ENCODE data around the gene TPCN1.

TPCN1 gene

DNA sequence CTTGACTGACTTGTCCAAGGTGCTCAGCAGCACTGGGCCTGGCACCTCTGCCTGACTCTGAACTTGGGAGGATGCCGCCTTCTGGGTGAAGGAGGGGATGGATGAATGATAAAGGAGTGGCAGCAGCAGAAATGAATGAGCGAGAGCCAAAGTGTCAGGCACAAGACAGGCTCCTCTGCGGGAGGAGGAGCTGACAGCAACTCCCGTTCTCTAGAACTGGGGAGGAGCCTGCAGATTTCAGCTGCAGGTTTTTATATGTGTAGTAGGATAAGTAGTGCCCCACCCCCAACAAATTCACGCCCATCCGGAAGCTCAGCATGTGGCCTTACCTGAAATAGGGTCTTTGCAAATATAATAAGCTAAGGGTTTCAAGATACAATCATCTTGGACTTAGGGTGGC is 80.5 kb downstream of the TPCN1 start:
- H3K9me3 ChIP-seq (ENCODE audit: control insufficient read depth, insufficient read depth, low read depth, low read length): no peaks in the 10 kb centered on the region
- 0 out of 2 replicates have a peak, but pooled peaks cover 3% of the 10 kb centered on the region for H3K36me3 ChIP-seq (ENCODE audit: control insufficient read depth, insufficient read depth, low read length)

DNA sequence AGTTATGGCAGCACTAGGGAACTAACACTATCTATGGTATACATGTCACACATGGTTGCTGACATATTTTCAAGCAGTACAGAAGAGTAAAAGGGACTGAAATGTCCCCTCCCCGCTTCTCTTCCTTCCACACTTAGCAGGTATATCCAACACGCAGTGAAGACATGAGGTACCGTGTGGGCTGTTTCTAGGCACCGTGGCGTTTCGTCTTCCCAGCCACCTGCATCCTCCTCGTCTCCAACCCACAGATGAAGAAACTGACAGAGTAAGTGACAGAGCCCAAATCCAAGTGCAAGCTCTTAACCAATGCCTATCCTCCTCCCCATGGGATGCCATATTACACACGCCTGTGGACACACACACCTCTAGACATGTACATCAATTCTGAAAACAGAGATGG is 81.2 kb downstream of the TPCN1 start:
- H3K36me3 ChIP-seq (ENCODE audit: control insufficient read depth, insufficient read depth, low read length): 0 out of 2 replicates have a peak, but pooled peaks cover 3% of the 10 kb centered on the region
- peaks cover 35% of the 10 kb centered on the region for H3K4me1 ChIP-seq (ENCODE audit: control insufficient read depth, insufficient read depth, low read length)
- H3K9ac ChIP-seq (ENCODE audit: low read length): no peak overlapping the region
- no peaks in the 10 kb centered on the region for H3K9me3 ChIP-seq (ENCODE audit: control insufficient read depth, insufficient read depth, low read depth, low read length)
- no peak overlapping the region for H3K27ac ChIP-seq (ENCODE audit: low read depth, low read length)
- no peaks in the 10 kb centered on the region for H3K27me3 ChIP-seq (ENCODE audit: control insufficient read depth, insufficient read depth, low read length)
- H3K4me3 ChIP-seq (ENCODE audit: low read depth, low read length): no peak overlapping the region

More for the DNA sequence above, 80.5 kb downstream of the TPCN1 start:
- H3K27me3 ChIP-seq (ENCODE audit: control insufficient read depth, insufficient read depth, low read length): no peaks in the 10 kb centered on the region
- peaks cover 35% of the 10 kb centered on the region for H3K4me1 ChIP-seq (ENCODE audit: control insufficient read depth, insufficient read depth, low read length)
- H3K9ac ChIP-seq (ENCODE audit: low read length): no peak overlapping the region
- H3K4me3 ChIP-seq (ENCODE audit: low read depth, low read length): no peak overlapping the region
- H3K27ac ChIP-seq (ENCODE audit: low read depth, low read length): no peak overlapping the region

DNA sequence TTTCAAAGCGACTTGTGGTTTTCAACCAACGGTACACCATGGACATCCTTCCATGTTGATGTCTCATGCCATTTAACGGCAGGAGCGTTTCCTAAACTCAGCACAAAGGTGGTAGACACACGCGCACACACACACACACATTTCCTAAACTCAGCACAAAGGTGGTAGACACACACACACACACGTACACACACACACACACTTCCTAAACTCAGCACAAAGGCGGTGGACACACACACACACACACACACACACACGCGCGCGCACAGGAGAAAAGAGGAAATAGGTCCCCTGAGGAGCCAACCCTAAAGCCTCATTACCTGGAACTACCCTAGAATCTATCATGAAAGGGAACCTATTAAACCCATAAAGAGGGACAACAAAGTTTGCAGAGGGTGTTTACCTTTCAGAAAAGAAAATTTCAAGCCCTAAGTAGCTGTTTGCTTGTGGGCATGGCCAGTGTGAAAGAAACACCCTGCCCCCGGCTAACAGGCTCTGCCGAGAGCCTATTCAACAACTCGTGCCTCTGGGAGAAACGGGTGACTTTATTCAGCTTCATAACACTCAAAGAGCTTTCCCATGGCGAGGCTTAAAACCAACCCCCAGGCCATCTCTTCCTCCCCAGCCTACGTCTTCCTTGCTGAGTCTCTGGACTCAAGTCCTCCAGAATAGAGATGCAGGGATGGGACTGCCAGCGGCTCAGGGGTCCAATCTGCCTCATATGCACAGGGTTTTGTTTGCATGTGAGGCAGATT is 81.8 kb downstream of the TPCN1 start:
- no peak overlapping the region for H3K9ac ChIP-seq (ENCODE audit: low read length)
- H3K27me3 ChIP-seq (ENCODE audit: control insufficient read depth, insufficient read depth, low read length): no peaks in the 10 kb centered on the region
- H3K27ac ChIP-seq (ENCODE audit: low read depth, low read length): no peak overlapping the region
- H3K4me3 ChIP-seq (ENCODE audit: low read depth, low read length): no peak overlapping the region
- H3K4me1 ChIP-seq (ENCODE audit: control insufficient read depth, insufficient read depth, low read length): peaks cover 35% of the 10 kb centered on the region
- H3K36me3 ChIP-seq (ENCODE audit: control insufficient read depth, insufficient read depth, low read length): 0 out of 2 replicates have a peak, but pooled peaks cover 3% of the 10 kb centered on the region
- no peaks in the 10 kb centered on the region for H3K9me3 ChIP-seq (ENCODE audit: control insufficient read depth, insufficient read depth, low read depth, low read length)

DNA sequence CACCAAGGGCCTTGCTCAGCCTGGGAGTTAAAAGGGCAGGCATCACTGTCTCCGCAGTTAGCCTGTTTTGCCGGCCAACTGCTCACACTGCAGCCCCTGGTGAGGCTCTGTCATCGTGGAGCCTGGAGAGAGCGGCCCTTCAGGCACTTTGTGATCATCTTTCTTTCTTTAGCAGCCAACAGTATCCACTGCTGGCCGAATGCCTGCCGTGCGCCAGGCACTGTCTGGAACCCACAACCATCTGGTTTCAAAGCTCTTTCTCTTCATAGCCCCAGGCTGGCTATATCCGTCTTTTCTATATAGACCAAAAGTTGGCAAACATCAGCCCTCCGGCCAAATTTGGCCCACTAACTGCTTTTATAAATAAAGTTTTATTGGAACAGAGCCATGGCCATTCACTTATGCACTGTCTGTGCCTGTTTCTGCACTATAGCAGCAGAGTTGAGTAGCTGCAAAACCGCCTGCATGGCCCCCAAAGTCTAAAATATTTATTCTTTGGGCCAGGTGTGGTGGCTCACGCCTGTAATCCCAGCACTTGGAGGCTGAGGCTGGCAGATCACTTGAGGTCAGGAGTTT is 84.1 kb downstream of the TPCN1 start:
- no peak overlapping the region for H3K4me3 ChIP-seq (ENCODE audit: low read depth, low read length)
- no peak overlapping the region for H3K9ac ChIP-seq (ENCODE audit: low read length)
- H3K36me3 ChIP-seq (ENCODE audit: control insufficient read depth, insufficient read depth, low read length): 0 out of 2 replicates have a peak, but pooled peaks cover 3% of the 10 kb centered on the region
- H3K27me3 ChIP-seq (ENCODE audit: control insufficient read depth, insufficient read depth, low read length): no peaks in the 10 kb centered on the region
- no peak overlapping the region for H3K27ac ChIP-seq (ENCODE audit: low read depth, low read length)
- peaks cover 21% of the 10 kb centered on the region for H3K4me1 ChIP-seq (ENCODE audit: control insufficient read depth, insufficient read depth, low read length)
- H3K9me3 ChIP-seq (ENCODE audit: control insufficient read depth, insufficient read depth, low read depth, low read length): no peaks in the 10 kb centered on the region

DNA sequence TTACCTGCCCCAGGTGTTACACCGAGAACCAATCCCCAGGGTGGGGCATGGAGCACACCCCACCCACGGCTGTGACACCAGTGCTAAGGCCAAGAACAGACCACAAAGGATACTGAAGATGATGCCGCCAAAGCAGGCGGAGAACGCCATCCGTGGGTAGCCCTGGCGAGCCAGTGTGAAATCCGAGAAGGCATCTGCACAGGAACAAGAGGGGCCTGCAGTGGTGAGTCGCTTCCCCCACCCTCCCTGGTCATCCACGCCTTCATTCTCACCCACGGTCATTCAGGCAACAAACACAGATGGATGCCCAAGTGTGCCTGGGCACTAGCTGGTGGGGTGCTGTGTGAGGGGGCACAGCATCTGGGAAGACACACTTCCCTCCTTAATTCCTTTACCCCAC is 85.1 kb downstream of the TPCN1 start:
- H3K36me3 ChIP-seq (ENCODE audit: control insufficient read depth, insufficient read depth, low read length): 0 out of 2 replicates have a peak, but pooled peaks cover 3% of the 10 kb centered on the region
- no peak overlapping the region for H3K4me3 ChIP-seq (ENCODE audit: low read depth, low read length)
- no peak overlapping the region for H3K9ac ChIP-seq (ENCODE audit: low read length)
- no peaks in the 10 kb centered on the region for H3K9me3 ChIP-seq (ENCODE audit: control insufficient read depth, insufficient read depth, low read depth, low read length)
- H3K4me1 ChIP-seq (ENCODE audit: control insufficient read depth, insufficient read depth, low read length): peaks cover 21% of the 10 kb centered on the region
- no peaks in the 10 kb centered on the region for H3K27me3 ChIP-seq (ENCODE audit: control insufficient read depth, insufficient read depth, low read length)
- H3K27ac ChIP-seq (ENCODE audit: low read depth, low read length): no peak overlapping the region

DNA sequence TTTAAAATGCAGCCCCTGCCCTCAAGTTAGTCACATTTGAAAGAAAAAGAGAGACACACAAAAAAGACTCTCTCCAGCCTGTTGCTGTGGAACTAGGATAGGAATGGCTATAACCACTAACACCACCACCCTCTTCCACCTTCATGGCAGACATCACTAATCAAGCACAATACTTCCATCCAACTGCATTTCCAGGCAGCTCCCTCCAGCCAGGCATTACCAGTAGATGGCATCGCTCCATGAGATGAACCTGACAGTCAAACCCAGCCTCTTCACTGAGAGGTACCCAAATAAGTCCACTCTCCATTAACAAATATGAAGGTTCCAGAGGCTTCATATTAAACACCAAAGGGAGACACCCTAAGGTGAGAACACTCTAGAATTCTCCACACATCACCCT is 89.2 kb downstream of the TPCN1 start:
- H3K4me1 ChIP-seq (ENCODE audit: control insufficient read depth, insufficient read depth, low read length): no peaks in the 10 kb centered on the region
- H3K27ac ChIP-seq (ENCODE audit: low read depth, low read length): no peak overlapping the region
- 0 out of 2 replicates have a peak, but pooled peaks cover 4% of the 10 kb centered on the region for H3K36me3 ChIP-seq (ENCODE audit: control insufficient read depth, insufficient read depth, low read length)
- no peaks in the 10 kb centered on the region for H3K9me3 ChIP-seq (ENCODE audit: control insufficient read depth, insufficient read depth, low read depth, low read length)
- no peak overlapping the region for H3K9ac ChIP-seq (ENCODE audit: low read length)
- H3K4me3 ChIP-seq (ENCODE audit: low read depth, low read length): no peak overlapping the region
- H3K27me3 ChIP-seq (ENCODE audit: control insufficient read depth, insufficient read depth, low read length): no peaks in the 10 kb centered on the region

DNA sequence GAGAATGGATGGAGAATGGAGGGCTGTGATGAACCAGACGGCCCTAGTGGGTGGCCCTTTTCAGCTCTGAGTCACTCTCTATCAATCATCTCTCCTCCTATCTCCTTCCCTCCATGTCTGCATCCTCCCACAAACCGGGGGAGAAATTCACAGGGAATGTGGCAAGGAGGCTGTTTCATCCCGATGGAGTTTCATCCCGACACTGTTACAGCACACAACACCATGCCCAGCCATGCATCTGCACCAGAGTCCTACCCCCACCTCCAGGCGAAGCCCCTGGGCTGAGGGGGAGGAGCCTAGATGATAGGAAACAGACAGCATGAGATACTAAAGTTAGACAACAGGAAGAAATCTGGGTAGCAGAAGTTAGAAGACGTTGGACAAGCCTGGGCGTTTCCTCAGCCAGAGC is 92.9 kb downstream of the TPCN1 start:
- Histone ChIP-seq H3K27me3 (ENCODE audit: control insufficient read depth, insufficient read depth, low read length) (no peaks in the 10 kb centered on the region), H3K27ac (ENCODE audit: low read depth, low read length) (no peak overlapping the region), H3K4me1 (ENCODE audit: control insufficient read depth, insufficient read depth, low read length) (no peaks in the 10 kb centered on the region), H3K36me3 (ENCODE audit: control insufficient read depth, insufficient read depth, low read length) (peaks cover 17% of the 10 kb centered on the region), H3K9me3 (ENCODE audit: control insufficient read depth, insufficient read depth, low read depth, low read length) (no peaks in the 10 kb centered on the region), H3K4me3 (ENCODE audit: low read depth, low read length) (no peak overlapping the region), H3K9ac (ENCODE audit: low read length) (no peak overlapping the region)

DNA sequence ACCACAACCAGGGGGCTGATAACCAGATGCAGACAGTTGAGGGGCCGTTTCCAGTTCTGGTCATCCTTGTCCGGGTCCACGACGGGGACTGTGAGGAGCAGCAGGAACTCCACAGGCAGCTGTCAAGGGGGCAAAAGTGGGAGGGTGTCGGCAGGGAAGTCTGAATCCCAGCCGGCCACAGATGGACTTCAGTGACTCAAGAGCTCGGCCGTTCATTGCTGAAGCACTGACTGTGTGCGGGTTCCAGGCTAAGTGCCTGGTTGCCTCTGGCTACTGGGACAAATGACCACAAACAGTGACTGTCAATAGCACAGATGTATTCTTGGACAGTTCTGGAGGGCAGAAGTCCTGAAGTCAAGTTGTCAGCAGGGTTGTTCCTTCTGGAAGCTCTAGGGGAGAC is 94.1 kb downstream of the TPCN1 start:
- no peaks in the 10 kb centered on the region for H3K9me3 ChIP-seq (ENCODE audit: control insufficient read depth, insufficient read depth, low read depth, low read length)
- H3K9ac ChIP-seq (ENCODE audit: low read length): no peak overlapping the region
- H3K4me1 ChIP-seq (ENCODE audit: control insufficient read depth, insufficient read depth, low read length): no peaks in the 10 kb centered on the region
- peaks cover 17% of the 10 kb centered on the region for H3K36me3 ChIP-seq (ENCODE audit: control insufficient read depth, insufficient read depth, low read length)
- H3K4me3 ChIP-seq (ENCODE audit: low read depth, low read length): no peak overlapping the region
- no peak overlapping the region for H3K27ac ChIP-seq (ENCODE audit: low read depth, low read length)
- no peaks in the 10 kb centered on the region for H3K27me3 ChIP-seq (ENCODE audit: control insufficient read depth, insufficient read depth, low read length)

DNA sequence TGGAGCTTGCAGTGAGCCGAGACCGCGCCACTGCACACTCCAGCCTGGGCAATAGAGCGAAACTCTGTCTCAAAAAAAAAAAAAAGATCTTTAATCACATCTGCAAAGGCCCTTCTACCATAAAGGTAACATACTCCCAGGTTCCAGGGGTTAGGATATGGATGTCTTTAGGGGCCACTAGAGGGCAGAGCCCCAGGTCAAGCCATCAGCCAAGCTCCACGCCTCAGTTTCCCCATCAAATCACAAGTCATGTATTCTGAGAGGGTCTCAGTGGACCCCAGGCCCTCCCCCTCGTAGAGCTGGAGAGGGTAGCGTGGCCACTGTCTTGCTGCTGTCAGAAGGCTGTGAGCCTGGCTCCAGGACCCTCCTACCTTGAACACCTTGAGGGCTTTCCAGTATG is 94.9 kb downstream of the TPCN1 start:
- Histone ChIP-seq H3K4me1 (ENCODE audit: control insufficient read depth, insufficient read depth, low read length) (no peaks in the 10 kb centered on the region), H3K27me3 (ENCODE audit: control insufficient read depth, insufficient read depth, low read length) (no peaks in the 10 kb centered on the region), H3K9me3 (ENCODE audit: control insufficient read depth, insufficient read depth, low read depth, low read length) (no peaks in the 10 kb centered on the region), H3K36me3 (ENCODE audit: control insufficient read depth, insufficient read depth, low read length) (peaks cover 17% of the 10 kb centered on the region), H3K9ac (ENCODE audit: low read length) (no peak overlapping the region), H3K27ac (ENCODE audit: low read depth, low read length) (no peak overlapping the region), H3K4me3 (ENCODE audit: low read depth, low read length) (no peak overlapping the region)

DNA sequence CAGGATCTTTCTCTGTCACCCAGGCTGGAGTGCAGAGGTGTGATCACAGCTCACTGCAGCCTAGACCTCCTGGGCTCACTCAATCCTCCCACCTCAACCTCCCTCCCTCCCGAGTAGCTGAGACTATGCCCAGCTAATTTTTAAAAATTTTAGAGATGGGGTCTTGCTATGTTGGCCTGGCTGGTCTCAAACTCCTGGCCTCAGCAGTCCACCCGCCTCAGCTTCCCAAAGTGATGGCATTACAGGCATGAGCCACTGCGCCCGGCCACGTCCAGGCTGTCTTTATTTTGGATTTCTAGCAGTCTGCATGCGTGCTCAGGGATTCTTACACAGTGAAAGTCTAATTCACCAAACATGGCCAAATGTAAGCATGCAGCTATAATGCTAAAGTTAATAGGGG is 95.9 kb downstream of the TPCN1 start:
- H3K36me3 ChIP-seq (ENCODE audit: control insufficient read depth, insufficient read depth, low read length): peaks cover 17% of the 10 kb centered on the region
- H3K4me3 ChIP-seq (ENCODE audit: low read depth, low read length): no peak overlapping the region
- no peaks in the 10 kb centered on the region for H3K4me1 ChIP-seq (ENCODE audit: control insufficient read depth, insufficient read depth, low read length)
- no peak overlapping the region for H3K27ac ChIP-seq (ENCODE audit: low read depth, low read length)
- no peak overlapping the region for H3K9ac ChIP-seq (ENCODE audit: low read length)
- H3K9me3 ChIP-seq (ENCODE audit: control insufficient read depth, insufficient read depth, low read depth, low read length): no peaks in the 10 kb centered on the region
- H3K27me3 ChIP-seq (ENCODE audit: control insufficient read depth, insufficient read depth, low read length): no peaks in the 10 kb centered on the region

DNA sequence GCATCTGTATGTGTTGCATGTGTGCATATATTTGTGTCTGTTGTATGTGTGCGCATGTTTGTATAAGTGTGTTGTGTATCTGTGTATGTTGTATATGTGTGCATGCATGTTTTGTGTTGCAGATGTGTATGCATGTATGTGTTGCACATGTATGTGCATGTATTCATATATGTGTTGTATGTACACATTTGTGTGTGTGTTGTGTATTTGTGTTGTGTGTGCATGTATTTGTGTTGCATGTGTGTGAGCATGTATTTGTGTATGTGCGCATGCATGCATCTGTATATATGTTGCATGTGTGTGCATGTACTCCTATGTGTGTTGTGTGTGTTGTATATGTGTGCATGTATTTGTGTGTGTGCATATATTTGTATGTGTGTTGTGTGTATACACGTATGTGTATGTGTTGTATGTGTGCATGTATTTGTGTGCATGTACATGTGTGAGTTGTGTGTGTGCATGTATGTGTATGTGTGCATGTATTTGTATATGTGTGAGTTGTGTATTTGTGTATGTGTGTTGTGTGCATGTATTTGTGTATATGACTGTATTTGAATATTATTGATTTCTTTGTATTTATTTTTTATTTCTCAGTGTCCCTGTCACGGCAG is 96.9 kb downstream of the TPCN1 start:
- H3K27me3 ChIP-seq (ENCODE audit: control insufficient read depth, insufficient read depth, low read length): no peaks in the 10 kb centered on the region

More for the DNA sequence above, 96.9 kb downstream of the TPCN1 start:
- no peak overlapping the region for H3K27ac ChIP-seq (ENCODE audit: low read depth, low read length)
- H3K9ac ChIP-seq (ENCODE audit: low read length): no peak overlapping the region
- no peak overlapping the region for H3K4me3 ChIP-seq (ENCODE audit: low read depth, low read length)
- H3K9me3 ChIP-seq (ENCODE audit: control insufficient read depth, insufficient read depth, low read depth, low read length): no peaks in the 10 kb centered on the region
- H3K4me1 ChIP-seq (ENCODE audit: control insufficient read depth, insufficient read depth, low read length): no peaks in the 10 kb centered on the region
- peaks cover 17% of the 10 kb centered on the region for H3K36me3 ChIP-seq (ENCODE audit: control insufficient read depth, insufficient read depth, low read length)

Measured in HUES6 (cell line).